Keratinocyte (primary cell): ENCODE measurements around the gene RYR2. TPM values are rescaled to one million over a fixed set of nuclear protein-coding genes. Genes with fewer than 3 reads are reported as not detected.

Source experiments
- DNase-seq: peaks from one replicate; pipeline ENCODE4 v3.0.0-alpha.2; 2011; ENCODE audit warnings: low read depth, missing footprints, low spot score
- FAIRE-seq: peaks from 2 replicates; lab custom pipeline; 2011; peaks lifted over from hg19 to GRCh38; lab: Jason Lieb, UNC
- H2AFZ ChIP-seq: 2 replicates; pipeline ENCODE4 v1.6.0; 2012; ENCODE audit warnings: low read length, control low read depth, inconsistent platforms; ENCODE audit not compliant: control insufficient read depth
- H3K27ac ChIP-seq: 2 replicates; pipeline ENCODE4 v1.5.1; 2011; ENCODE audit warnings: low read length; ENCODE audit not compliant: control insufficient read depth, insufficient read depth
- H3K27me3 ChIP-seq: 3 replicates; pipeline ENCODE4 v1.6.0; 2011; ENCODE audit warnings: low read length; ENCODE audit not compliant: control insufficient read depth, insufficient read depth; ENCODE audit errors: extremely low read depth
- H3K36me3 ChIP-seq, 2 experiments: 2 replicates in 1 of 2; 3 replicates in 1 of 2; pipeline ENCODE4 v1.5.1; 2011; ENCODE audit warnings: low read length in 2 of 2, mild to moderate bottlenecking in 1 of 2; ENCODE audit not compliant: control insufficient read depth in 2 of 2, insufficient read depth in 2 of 2; ENCODE audit errors: extremely low read depth in 1 of 2
- H3K4me1 ChIP-seq: 3 replicates; pipeline ENCODE4 v1.5.1; 2011; ENCODE audit warnings: low read length; ENCODE audit not compliant: control insufficient read depth, insufficient read depth; ENCODE audit errors: extremely low read depth
- H3K4me2 ChIP-seq: 3 replicates; pipeline ENCODE4 v1.6.0; 2011; ENCODE audit warnings: low read depth, low read length; ENCODE audit not compliant: control insufficient read depth, insufficient read depth; ENCODE audit errors: extremely low read depth
- H3K4me3 ChIP-seq, 3 experiments: fragments of 200-600 bp in 1 of 3; sonication (generic) in 1 of 3; 2 replicates in 2 of 3; 3 replicates in 1 of 3; pipeline ENCODE4 v1.5.1; 2011 to 2016; ENCODE audit warnings: low read length in 3 of 3, mild to moderate bottlenecking in 3 of 3, control low read depth in 2 of 3, inconsistent platforms in 1 of 3, low read depth in 1 of 3, mixed read lengths in 1 of 3, mixed run types in 1 of 3, moderate library complexity in 1 of 3; ENCODE audit not compliant: control insufficient read depth in 2 of 3, insufficient read depth in 2 of 3; ENCODE audit errors: extremely low read depth in 1 of 3
- H3K79me2 ChIP-seq: 2 replicates; pipeline ENCODE4 v1.6.0; 2012; ENCODE audit warnings: low read length; ENCODE audit not compliant: control insufficient read depth, insufficient read depth
- H3K9ac ChIP-seq: 3 replicates; pipeline ENCODE4 v1.6.0; 2011; ENCODE audit warnings: low read length; ENCODE audit not compliant: control insufficient read depth, insufficient read depth; ENCODE audit errors: extremely low read depth
- H3K9me1 ChIP-seq: 3 replicates; pipeline ENCODE4 v1.6.0; 2011; ENCODE audit warnings: low read length; ENCODE audit not compliant: control insufficient read depth, insufficient read depth; ENCODE audit errors: extremely low read depth
- H3K9me3 ChIP-seq: 2 replicates; pipeline ENCODE4 v1.5.1; 2012; ENCODE audit warnings: low read depth, low read length; ENCODE audit not compliant: control insufficient read depth
- H4K20me1 ChIP-seq: 3 replicates; pipeline ENCODE4 v1.6.0; 2011; ENCODE audit warnings: low read length; ENCODE audit not compliant: control insufficient read depth, insufficient read depth; ENCODE audit errors: extremely low read depth
- CTCF ChIP-seq, 3 experiments: IDR thresholded peaks in 1 of 3; conservative IDR thresholded peaks in 1 of 3; optimal IDR thresholded peaks in 1 of 3; 2 replicates in 2 of 3; 3 replicates in 1 of 3; pipeline versions ENCODE3 to v1.5.1; 2011; ENCODE audit warnings: low read length in 3 of 3, mild to moderate bottlenecking in 3 of 3, moderate library complexity in 2 of 3, control low read depth in 1 of 3, inconsistent platforms in 1 of 3; ENCODE audit not compliant: insufficient read depth in 2 of 3; ENCODE audit errors: extremely low read depth in 1 of 3
- EZH2 ChIP-seq: IDR thresholded peaks from one replicate; pipeline ENCODE4 v1.6.1; 2012; ENCODE audit warnings: inconsistent platforms, mild to moderate bottlenecking, low read length, moderate library complexity
- dilution Hi-C: fragments of 300-500 bp; cut with MboI; formaldehyde crosslinking; loops from one replicate; pipeline ENCODE4 v1.7.0; 2020; ENCODE audit warnings: low sequenced_read_pairs; ENCODE audit not compliant: extremely low pct_ligation_motif_present
- polyA plus RNA-seq, 5 experiments: library from polyadenylated mRNA; depleted of rRNA in 3 of 5; stranded (reverse) in 3 of 5; stranded (forward) in 1 of 5; unstranded in 1 of 5; fragments of >200 nt; gene quantifications; 1 replicate in 1 of 5; 2 replicates in 3 of 5; 3 replicates in 1 of 5; pipeline versions ENCODE4 v1.2.1 to v1.2.3, GENCODE V29; 2011 to 2012; ENCODE audit warnings: missing spikeins in 2 of 5, low read depth in 1 of 5, low replicate concordance in 1 of 5

Gene RYR2
- polyA plus RNA-seq, 1 donor (not counting 4 experiments of a cell fraction or from before 2014, with no cell fraction given) = 0.05 TPM

- FAIRE-seq = no peak
- no peak overlapping the region for H3K9ac ChIP-seq
- H2AFZ ChIP-seq = no peak overlapping the region
- no peak for DNase-seq
- no peak overlapping the region for H3K27ac ChIP-seq
- H3K36me3 ChIP-seq = no peaks in the 10 kb centered on the region
- H3K4me3 ChIP-seq = no peak overlapping the region
- H3K4me1 ChIP-seq = no peaks in the 10 kb centered on the region
- TF ChIP-seq EZH2 (no peak), CTCF (optimal IDR thresholded peaks at IDR 0.05 in 1 of 3, IDR thresholded peaks at IDR 0.05 in 1 of 3, conservative IDR thresholded peaks at IDR 0.05 in 1 of 3; ENCODE audit: extremely low read depth in 1 of 3, insufficient read depth in 2 of 3, low read length in 3 of 3) (no peak)
- H4K20me1 ChIP-seq = no peaks in the 10 kb centered on the region
- H3K79me2 ChIP-seq = no peaks in the 10 kb centered on the region
- H3K27me3 ChIP-seq = no peaks in the 10 kb centered on the region
- dilution Hi-C loops = no loop called here
- H3K4me2 ChIP-seq = no peak overlapping the region
- H3K9me3 ChIP-seq = no peaks in the 10 kb centered on the region
- H3K9me1 ChIP-seq = no peaks in the 10 kb centered on the region
Observed at GRCh38 chr1:237327061-237327460, 285.1 kb downstream of the RYR2 start.

- Histone ChIP-seq H3K27me3 (no peaks in the 10 kb centered on the region), H3K27ac (no peak overlapping the region), H3K4me3 (no peak overlapping the region), H2AFZ (no peak overlapping the region), H3K79me2 (no peaks in the 10 kb centered on the region), H3K4me2 (no peak overlapping the region), H3K36me3 (no peaks in the 10 kb centered on the region), H3K9me3 (no peaks in the 10 kb centered on the region), H3K4me1 (no peaks in the 10 kb centered on the region), H3K9ac (no peak overlapping the region), H4K20me1 (no peaks in the 10 kb centered on the region), H3K9me1 (no peaks in the 10 kb centered on the region)
- FAIRE-seq (no peak), DNase-seq (no peak)
- dilution Hi-C loops = no loop called here
- TF ChIP-seq EZH2 (no peak), CTCF (optimal IDR thresholded peaks at IDR 0.05 in 1 of 3, IDR thresholded peaks at IDR 0.05 in 1 of 3, conservative IDR thresholded peaks at IDR 0.05 in 1 of 3; ENCODE audit: extremely low read depth in 1 of 3, insufficient read depth in 2 of 3, low read length in 3 of 3) (no peak)
Observed at GRCh38 chr1:237340892-237341291, 298.9 kb downstream of the RYR2 start.
